A549 (cell line): ENCODE results near the gene RMRP. TPM values are rescaled to one million over a fixed set of nuclear protein-coding genes. Genes with fewer than 3 reads are reported as not detected.

Experiments
- ATAC-seq, 2 experiments: fragments of 200-7000 bp in 1 of 2; fragments of >200 bp in 1 of 2; cut with Nextera tagmentation in 1 of 2; cut with Tn5 transposase in 1 of 2; 3 replicates each; pipeline versions ENCODE4 v1.8.0 to v1.9.1; 2018 to 2020; ENCODE audit warnings: mild to moderate bottlenecking in 1 of 2, moderate library complexity in 1 of 2
- CTCF ChIA-PET: fragments of 300-600 bp; sonication (Branson Sonifier 250); formaldehyde crosslinking; extraction: SDS; loops from one replicate; lab custom pipeline; 2021; ENCODE audit warnings: antibody characterized with exemption, inconsistent platforms; lab: Yijun Ruan, JAX
- POLR2A ChIA-PET: fragments of 350-600 bp; formaldehyde crosslinking; extraction: SDS; loops from one replicate; lab custom pipeline; 2021; ENCODE audit warnings: antibody characterized with exemption, inconsistent platforms; lab: Yijun Ruan, JAX
- DNase-seq, 2 experiments: peaks; one replicate each; pipeline versions ENCODE4 v3.0.0 to v3.0.0-alpha.2; 2011 to 2016; ENCODE audit warnings: low read depth in 1 of 2, low spot score in 1 of 2
- FAIRE-seq: peaks from 2 replicates; lab custom pipeline; 2011; peaks lifted over from hg19 to GRCh38; lab: Jason Lieb, UNC
- H3K27ac ChIP-seq, 2 experiments: fragments of >200 bp; sonication (Bioruptor Twin); formaldehyde crosslinking; 3 replicates each; pipeline ENCODE4 v1.5.1; 2016 to 2017
- H3K4me1 ChIP-seq: fragments of >200 bp; sonication (Bioruptor Twin); formaldehyde crosslinking; 3 replicates; pipeline ENCODE4 v1.6.1; 2016
- H3K4me2 ChIP-seq: fragments of >200 bp; sonication (Bioruptor Twin); formaldehyde crosslinking; 3 replicates; pipeline ENCODE4 v1.6.1; 2016
- H3K4me3 ChIP-seq: fragments of >200 bp; sonication (Bioruptor Twin); formaldehyde crosslinking; 3 replicates; pipeline ENCODE4 v1.5.1; 2016
- H3K9me3 ChIP-seq: fragments of >200 bp; sonication (Bioruptor Twin); formaldehyde crosslinking; 3 replicates; pipeline ENCODE4 v1.6.1; 2016
- ATOH8 ChIP-seq: fragments of 250-450 bp; sonication (Bioruptor Pico); IDR thresholded peaks from 2 replicates; pipeline ENCODE4 v1.5.0; 2020; ENCODE audit warnings: low read depth, mild to moderate bottlenecking, moderate library complexity
- BCL3 ChIP-seq: fragments of >200 bp; sonication (Bioruptor Twin); formaldehyde crosslinking; IDR thresholded peaks from 3 replicates; pipeline ENCODE4 v1.6.1; 2016
- BHLHE40 ChIP-seq: IDR thresholded peaks from 2 replicates; pipeline ENCODE4 v1.6.1; 2012; ENCODE audit warnings: low read depth, low read length, inconsistent platforms
- CBX2 ChIP-seq: fragments of 200-600 bp; sonication (generic); IDR thresholded peaks from 2 replicates; pipeline ENCODE4 v1.6.1; 2016; ENCODE audit warnings: low read depth, mild to moderate bottlenecking, borderline replicate concordance
- CEBPB ChIP-seq, 2 experiments: fragments of >200 bp in 1 of 2; sonication (Bioruptor Twin) in 1 of 2; formaldehyde crosslinking in 1 of 2; IDR thresholded peaks; 2 replicates each; pipeline ENCODE4 v1.6.1; 2012 to 2016
- CHD2 ChIP-seq: fragments of 150-350 bp; IDR thresholded peaks from 2 replicates; pipeline ENCODE4 v1.6.1; 2014; ENCODE audit warnings: low read length; ENCODE audit not compliant: partially characterized antibody
- E2F6 ChIP-seq: IDR thresholded peaks from 2 replicates; pipeline ENCODE4 v1.6.1; 2012; ENCODE audit warnings: low read depth, borderline replicate concordance
- ELK1 ChIP-seq: fragments of 150-350 bp; IDR thresholded peaks from 2 replicates; pipeline ENCODE4 v1.6.1; 2014; ENCODE audit warnings: low read depth, mild to moderate bottlenecking, low read length
- ESRRA ChIP-seq: fragments of 150-350 bp; IDR thresholded peaks from 2 replicates; pipeline ENCODE4 v1.6.1; 2014; ENCODE audit warnings: mild to moderate bottlenecking, low read length, borderline replicate concordance
- FOSB ChIP-seq: fragments of 250-450 bp; sonication (Bioruptor Pico); IDR thresholded peaks from 2 replicates; pipeline ENCODE4 v1.5.0; 2020; ENCODE audit warnings: mild to moderate bottlenecking, moderate library complexity
- FOSL2 ChIP-seq, 2 experiments: fragments of 450-650 bp in 1 of 2; fragments of >200 bp in 1 of 2; sonication (Bioruptor Twin) in 1 of 2; formaldehyde crosslinking; IDR thresholded peaks; 2 replicates each; pipeline versions ENCODE4 v1.5.0 to v1.6.1; 2016 to 2020; ENCODE audit warnings: mild to moderate bottlenecking in 1 of 2, moderate library complexity in 1 of 2
- GATA3 ChIP-seq: IDR thresholded peaks from 2 replicates; pipeline ENCODE4 v1.6.1; 2012; ENCODE audit warnings: borderline replicate concordance
- HES2 ChIP-seq: fragments of >200 bp; sonication (Bioruptor Twin); formaldehyde crosslinking; IDR thresholded peaks from 2 replicates; pipeline ENCODE4 v1.6.1; 2016
- HEYL ChIP-seq: fragments of 250-450 bp; sonication (Bioruptor Pico); IDR thresholded peaks from 2 replicates; pipeline ENCODE4 v1.8.0; 2021; ENCODE audit warnings: mild to moderate bottlenecking, moderate library complexity
- HOXA7 ChIP-seq: fragments of 250-450 bp; sonication (Bioruptor Pico); IDR thresholded peaks from 2 replicates; pipeline ENCODE4 v1.5.0; 2020; ENCODE audit warnings: mild to moderate bottlenecking, moderate library complexity
- HOXB13 ChIP-seq: fragments of 250-450 bp; sonication (Bioruptor Pico); IDR thresholded peaks from 2 replicates; pipeline ENCODE4 v1.5.0; 2020; ENCODE audit warnings: low read depth, mild to moderate bottlenecking, moderate library complexity
- JUN ChIP-seq, 2 experiments: fragments of >200 bp; sonication (Bioruptor Twin); formaldehyde crosslinking; IDR thresholded peaks; 2 replicates in 1 of 2; 3 replicates in 1 of 2; pipeline ENCODE4 v1.6.1; 2016 to 2017
- JUNB ChIP-seq: fragments of >200 bp; sonication (Bioruptor Twin); formaldehyde crosslinking; IDR thresholded peaks from 2 replicates; pipeline ENCODE4 v1.6.1; 2016
- MAX ChIP-seq: IDR thresholded peaks from 2 replicates; pipeline ENCODE4 v1.6.1; 2012
- MAZ ChIP-seq: fragments of 150-350 bp; IDR thresholded peaks from 2 replicates; pipeline ENCODE4 v1.6.1; 2014; ENCODE audit warnings: antibody characterized with exemption, low read depth, low read length, borderline replicate concordance
- MYC ChIP-seq: IDR thresholded peaks from 2 replicates; pipeline ENCODE4 v1.6.1; 2012; ENCODE audit warnings: mild to moderate bottlenecking, inconsistent platforms, low read length, improper control_type of control experiment, borderline replicate concordance
- NPAS2 ChIP-seq: fragments of 250-450 bp; sonication (Bioruptor Pico); IDR thresholded peaks from 2 replicates; pipeline ENCODE4 v1.8.0; 2022; ENCODE audit warnings: mild to moderate bottlenecking, moderate library complexity, borderline replicate concordance
- PBX3 ChIP-seq: IDR thresholded peaks from 2 replicates; pipeline ENCODE4 v1.6.1; 2012
- PHF8 ChIP-seq: fragments of 200-600 bp; sonication (generic); IDR thresholded peaks from 2 replicates; pipeline ENCODE4 v1.6.1; 2016; ENCODE audit warnings: low read depth, mild to moderate bottlenecking, antibody characterized with exemption, moderate library complexity, borderline replicate concordance
- POLR2A ChIP-seq: IDR thresholded peaks from 2 replicates; pipeline ENCODE4 v1.6.1; 2012; ENCODE audit warnings: mild to moderate bottlenecking, low read length
- RARB ChIP-seq: fragments of 250-450 bp; sonication (Bioruptor Pico); IDR thresholded peaks from 2 replicates; pipeline ENCODE4 v1.8.0; 2021; ENCODE audit warnings: mild to moderate bottlenecking, moderate library complexity
- RFX5 ChIP-seq: fragments of 450-650 bp; IDR thresholded peaks from 2 replicates; pipeline ENCODE4 v1.7.1; 2014; ENCODE audit warnings: antibody characterized with exemption, mild to moderate bottlenecking, moderate library complexity
- RNF2 ChIP-seq: fragments of 200-600 bp; sonication (generic); IDR thresholded peaks from 2 replicates; pipeline ENCODE4 v1.6.1; 2016; ENCODE audit warnings: low read depth, mild to moderate bottlenecking, antibody characterized with exemption, moderate library complexity, borderline replicate concordance
- SMC3 ChIP-seq: fragments of >200 bp; sonication (Bioruptor Twin); formaldehyde crosslinking; IDR thresholded peaks from 3 replicates; pipeline ENCODE4 v1.6.1; 2018; ENCODE audit warnings: inconsistent platforms
- SREBF2 ChIP-seq: fragments of 450-650 bp; IDR thresholded peaks from 2 replicates; pipeline ENCODE4 v1.6.1; 2014; ENCODE audit warnings: mild to moderate bottlenecking, moderate library complexity
- TP53 ChIP-seq: fragments of 250-450 bp; sonication (Bioruptor Pico); IDR thresholded peaks from 2 replicates; pipeline ENCODE4 v1.5.0; 2021; ENCODE audit warnings: mild to moderate bottlenecking, moderate library complexity
- ZC3H11A ChIP-seq: fragments of 450-650 bp; IDR thresholded peaks from 2 replicates; pipeline ENCODE4 v1.6.1; 2014; ENCODE audit warnings: antibody characterized with exemption, mild to moderate bottlenecking
- ZFP36 ChIP-seq: fragments of 450-650 bp; IDR thresholded peaks from 2 replicates; pipeline ENCODE4 v1.6.1; 2014; ENCODE audit warnings: borderline replicate concordance; ENCODE audit not compliant: partially characterized antibody
- WGBS: methylation state at CpG from one replicate; pipeline ENCODE4 v1.1.6; 2017; ENCODE audit errors: missing lambda C conversion rate; 5-methylcytosine and 5-hydroxymethylcytosine counted together
- polyA plus RNA-seq, 4 experiments: library from polyadenylated mRNA; depleted of rRNA in 3 of 4; stranded (reverse); fragments of >200 nt; fragmentation: RNase III in 1 of 4; extraction: RNeasy Plus Mini Kit Qiagen cat#74134 plus additional on column Dnase treatment in 1 of 4; gene quantifications; 2 replicates in 3 of 4; 3 replicates in 1 of 4; pipeline ENCODE4 v1.2.3, GENCODE V29; 2011 to 2017

RMRP gene
- polyA plus RNA-seq, 2 of the 4 experiments (the other 2 are of a cell fraction), result 80.2 TPM; not detected in 1

GRCh38 chr9:35689542-35690293 is 31.9 kb upstream of the RMRP start, which contains the start of gene TPM2:
Gene TPM2 (minus strand): TSS chr9:35689925. CDS start chr9:35689817, 108 bp downstream.
- ChIA-PET CTCF (interaction anchor here (1.1 to 32.5 kb wide), 6 partner anchors 9 to 45 kb away, joined by 3 to 758 read pairs (median 36); partner anchors contain the start of genes ARHGEF39, CA9, CCDC107 and CREB3), POLR2A (interaction anchor here (0.8 to 4.3 kb wide), 12 partner anchors 9 to 123 kb away, joined by 3 to 24 read pairs (median 11); partner anchors contain the start of genes ARHGEF39, CA9, CCDC107 and CREB3)
- peak within 1 kb of the TSS; percentile 79 for H3K4me2 ChIP-seq
- peak within 1 kb of the TSS; percentile 93 to 99 for H3K27ac ChIP-seq
- ATAC-seq (peak; percentile 73 to 86), FAIRE-seq (no peak), DNase-seq (peak; percentile 70 to 88)
- H3K4me3 ChIP-seq, result peak within 1 kb of the TSS; percentile 87
- H3K4me1 ChIP-seq, result peaks cover 41% of the 10 kb centered on the region
- WGBS, result 0% methylated on average over 8 of the region's 61 CpGs
- no peaks in the 10 kb centered on the region for H3K9me3 ChIP-seq
- TF ChIP-seq ATOH8 (CRISPR knock-in tag), result no peak
- no peak for TF ChIP-seq RARB (CRISPR knock-in tag)
- TF ChIP-seq MAX, result peak; percentile 91
- TF ChIP-seq JUNB, result no peak
- TF ChIP-seq RNF2, result no peak
- TF ChIP-seq BCL3, result peak; percentile 97
- peak; percentile 30; the same call in 1 of the 3 replicates for TF ChIP-seq SMC3
- no peak for TF ChIP-seq CBX2
- TF ChIP-seq GATA3, result peak; percentile 30; the same call in 1 of the 2 replicates
- no peak for TF ChIP-seq SREBF2
- no peak for TF ChIP-seq ZC3H11A
- TF ChIP-seq PBX3, result peak; percentile 67; the same call in 1 of the 2 replicates
- no peak for TF ChIP-seq HOXA7 (CRISPR knock-in tag)
- no peak for TF ChIP-seq HOXB13 (CRISPR knock-in tag)
- no peak for TF ChIP-seq FOSL2 (IDR thresholded peaks at IDR 0.05)
- TF ChIP-seq FOSL2 (CRISPR knock-in tag; IDR thresholded peaks at IDR 0.05), result no peak
- TF ChIP-seq ESRRA, result no peak
- TF ChIP-seq PHF8, result peak; percentile 66
- TF ChIP-seq ELK1, result no peak
- no peak for TF ChIP-seq CEBPB (IDR thresholded peaks at IDR 0.05)
- no peak for TF ChIP-seq BHLHE40
- TF ChIP-seq NPAS2, result no peak
- TF ChIP-seq TP53, result 0 out of 2 replicates have a peak, but pooled peaks have one; percentile 17
- TF ChIP-seq MAZ, result no peak
- peak; percentile 73 for TF ChIP-seq E2F6
- no peak for TF ChIP-seq CHD2
- TF ChIP-seq FOSB, result no peak
- TF ChIP-seq JUN (IDR thresholded peaks at IDR 0.05), result peak; percentile 33 to 94; a peak in 4 of 5 replicates
- TF ChIP-seq MYC, result no peak
- no peak for TF ChIP-seq HEYL
- TF ChIP-seq RFX5, result no peak
- no peak for TF ChIP-seq HES2
- no peak for TF ChIP-seq ZFP36
- TF ChIP-seq POLR2A, result peak; percentile 99
